ENCODE results near the gene SOX4.

The SOX4 gene

DNA sequence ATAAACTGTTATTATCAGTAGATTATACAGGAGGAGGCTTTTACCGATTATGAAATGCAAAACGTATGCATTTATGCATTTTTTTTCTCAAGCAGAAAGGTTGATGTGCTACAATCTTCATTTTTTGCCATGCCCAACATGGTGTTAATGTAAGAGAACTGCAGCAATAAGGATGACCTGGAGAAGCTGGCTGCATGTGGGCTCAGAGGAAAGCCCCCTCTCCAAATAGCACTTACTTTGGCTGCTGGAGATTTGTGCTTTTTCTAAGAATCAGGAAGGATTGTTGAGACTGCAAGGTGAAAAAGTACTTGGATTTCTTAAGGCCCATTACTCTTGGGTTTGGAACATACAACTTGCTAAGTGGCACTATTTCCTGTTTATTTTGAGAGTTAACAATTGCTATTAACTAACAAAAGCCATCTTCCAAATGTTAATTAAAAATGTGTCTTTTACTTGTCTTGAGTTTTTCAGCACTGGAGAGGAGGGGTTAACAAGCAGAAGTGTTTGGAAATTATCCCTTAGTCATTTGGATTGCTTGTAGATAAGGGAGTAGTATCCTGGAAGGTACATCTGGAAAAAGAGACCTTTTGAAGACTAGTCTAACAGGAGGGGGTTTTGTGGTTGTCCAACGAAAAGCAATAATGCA is 5.6 kb downstream of the SOX4 start:
- peaks cover 32% of the 10 kb centered on the region for H3K4me1 Mint-ChIP-seq
- no peak overlapping the region for H3K4me3 Mint-ChIP-seq
- peaks cover 66% of the 10 kb centered on the region for H3K27me3 Mint-ChIP-seq
- DNase-seq (no peak), ATAC-seq (no peak)
- H3K27ac Mint-ChIP-seq: no peak overlapping the region
- H3K9me3 Mint-ChIP-seq: no peaks in the 10 kb centered on the region

DNA sequence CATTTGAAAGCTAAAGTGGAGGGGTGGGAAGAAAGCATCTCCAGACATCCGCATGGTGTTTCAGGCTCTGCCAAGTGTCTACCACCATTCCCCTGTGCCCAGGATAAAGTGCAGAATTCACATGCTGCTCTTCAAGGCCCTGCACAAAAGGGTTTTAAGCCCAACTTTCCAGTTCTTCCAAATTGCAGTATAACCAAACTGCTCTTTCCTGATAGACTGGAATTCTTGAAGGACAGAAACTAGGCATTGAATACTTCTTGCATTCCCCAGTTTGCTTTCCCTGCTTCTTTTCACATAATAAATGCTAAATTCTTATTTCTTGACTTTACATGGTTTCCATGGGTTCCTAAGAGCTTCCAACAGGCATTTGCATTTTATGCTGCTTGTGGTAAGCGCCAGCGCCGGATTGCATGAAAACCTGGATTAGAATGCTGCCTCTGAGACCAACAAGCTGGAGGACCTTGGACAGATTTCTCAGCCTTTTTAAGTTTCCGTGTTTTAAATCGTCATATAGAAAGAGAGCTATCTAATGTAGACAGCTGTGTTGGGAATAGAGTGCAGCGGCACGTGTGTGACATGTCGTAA is 7.9 kb downstream of the SOX4 start:
- ATAC-seq (no peak), DNase-seq (no peak)
- Mint-ChIP-seq H3K4me1 (peaks cover 15% of the 10 kb centered on the region), H3K9me3 (no peaks in the 10 kb centered on the region), H3K27ac (no peak overlapping the region), H3K27me3 (peaks cover 64% of the 10 kb centered on the region), H3K4me3 (no peak overlapping the region)

DNA sequence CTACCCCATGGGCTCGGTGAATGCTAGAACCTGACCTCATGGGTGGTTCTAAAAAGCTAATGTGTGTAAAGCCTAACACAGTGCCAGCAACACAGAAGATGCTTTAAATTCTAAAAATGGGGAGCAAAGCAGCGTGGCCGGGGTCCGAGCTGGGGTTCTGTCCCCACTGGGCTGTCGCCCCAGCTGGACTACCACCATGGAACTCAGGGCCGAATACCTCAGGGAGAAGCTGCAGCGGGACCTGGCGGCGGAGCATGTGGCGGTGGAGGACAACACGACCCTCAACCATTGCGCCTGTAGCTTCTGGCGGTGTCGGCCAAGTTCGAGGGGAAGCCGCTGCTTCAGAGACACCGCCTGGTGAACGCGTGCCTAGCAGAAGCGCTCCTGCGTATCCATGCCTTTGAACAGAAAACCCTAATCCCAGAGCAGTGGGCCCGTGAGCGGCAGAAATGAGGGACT is 8.4 kb downstream of the SOX4 start:
- Mint-ChIP-seq H3K4me1 (peaks cover 10% of the 10 kb centered on the region), H3K27me3 (peaks cover 58% of the 10 kb centered on the region), H3K9me3 (no peaks in the 10 kb centered on the region), H3K27ac (no peak overlapping the region), H3K4me3 (no peak overlapping the region)
- no peak for DNase-seq
- no peak for ATAC-seq

DNA sequence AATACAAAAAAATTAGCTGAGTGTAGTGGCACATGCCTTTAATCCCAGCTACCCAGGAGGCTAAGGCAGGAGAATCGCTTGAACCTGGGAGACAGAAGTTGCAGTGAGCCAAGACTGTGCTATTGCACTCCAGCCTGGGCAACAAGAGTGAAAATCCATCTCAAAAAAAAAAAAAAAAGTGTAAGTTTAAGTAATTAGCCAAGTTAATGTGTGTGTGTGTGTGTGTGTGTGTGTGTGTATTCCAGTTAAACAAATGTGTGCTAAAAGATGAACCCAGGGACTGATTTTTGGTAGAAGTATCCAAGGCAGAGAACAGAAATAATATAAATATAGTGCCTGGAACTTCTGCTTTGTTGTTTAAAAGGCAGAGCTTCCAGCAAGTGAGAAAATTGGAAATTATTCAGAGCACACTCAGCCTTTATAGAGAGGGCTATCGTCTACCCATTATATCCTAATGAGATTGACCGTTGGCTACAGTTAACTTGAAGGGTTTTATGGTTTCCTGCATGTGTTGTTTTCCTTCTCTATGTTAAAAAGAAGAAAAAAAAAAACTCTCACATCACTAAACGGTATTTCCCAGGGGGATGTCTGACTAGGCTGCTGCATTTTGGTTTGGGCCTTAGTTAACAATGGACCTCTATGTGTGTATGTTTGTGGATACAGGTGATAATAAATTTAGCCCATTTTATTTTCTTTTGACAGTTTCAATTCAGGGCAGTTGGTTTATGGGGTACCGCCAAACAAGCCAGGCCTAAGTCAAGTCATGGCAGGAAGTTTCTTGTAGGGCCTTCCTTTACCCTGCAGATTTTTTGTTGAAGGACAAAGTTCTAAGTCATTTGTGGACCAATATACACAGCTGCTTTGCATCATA is 9.8 kb downstream of the SOX4 start:
- ATAC-seq (no peak), DNase-seq (no peak)
- Mint-ChIP-seq H3K27me3 (peaks cover 49% of the 10 kb centered on the region), H3K4me1 (no peaks in the 10 kb centered on the region), H3K9me3 (no peaks in the 10 kb centered on the region), H3K4me3 (no peak overlapping the region), H3K27ac (no peak overlapping the region)

DNA sequence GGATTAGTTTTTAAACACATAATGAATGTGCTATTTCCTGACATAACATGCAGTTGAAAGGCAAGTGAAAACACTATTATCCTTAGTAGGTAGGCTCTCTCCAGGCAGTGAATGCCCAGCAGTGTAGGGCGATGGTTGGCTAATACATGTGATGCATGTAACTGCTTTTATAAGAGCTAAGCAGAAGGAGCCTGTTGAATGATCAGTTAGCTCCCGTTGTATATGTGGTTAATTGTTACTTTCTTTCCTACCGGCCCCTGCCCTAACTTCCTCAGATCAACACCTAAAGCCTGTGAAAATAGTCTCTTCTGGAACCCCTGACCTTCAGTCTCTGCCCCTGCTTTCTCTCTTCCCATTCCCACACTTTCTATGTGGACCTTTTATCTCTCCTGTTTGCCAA is 10.5 kb downstream of the SOX4 start:
- Mint-ChIP-seq H3K4me1 (no peaks in the 10 kb centered on the region), H3K9me3 (no peaks in the 10 kb centered on the region), H3K4me3 (no peak overlapping the region), H3K27ac (no peak overlapping the region), H3K27me3 (peaks cover 42% of the 10 kb centered on the region)
- ATAC-seq: no peak
- DNase-seq: no peak

DNA sequence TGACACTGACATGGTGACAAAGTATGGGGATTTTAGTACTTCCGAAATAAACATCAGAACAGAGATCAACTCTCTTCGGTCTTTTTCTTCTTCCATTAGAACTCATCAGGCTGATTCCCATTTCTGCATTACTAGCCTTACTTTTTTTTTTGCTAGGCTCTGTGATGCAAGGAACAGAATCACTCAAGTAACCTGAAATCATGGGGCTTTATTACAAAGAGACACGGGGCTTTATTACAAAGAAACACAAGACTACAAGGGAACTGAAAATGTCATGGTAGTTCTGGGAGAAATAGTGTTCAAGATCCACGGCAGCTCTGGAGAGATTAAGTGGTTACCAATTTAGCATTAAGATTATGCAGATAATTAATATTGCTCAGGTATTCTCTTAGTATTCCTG is 11.6 kb downstream of the SOX4 start:
- no peaks in the 10 kb centered on the region for H3K4me1 Mint-ChIP-seq
- H3K27ac Mint-ChIP-seq: no peak overlapping the region
- no peak overlapping the region for H3K4me3 Mint-ChIP-seq
- peaks cover 32% of the 10 kb centered on the region for H3K27me3 Mint-ChIP-seq
- DNase-seq (no peak), ATAC-seq (no peak)
- no peaks in the 10 kb centered on the region for H3K9me3 Mint-ChIP-seq

DNA sequence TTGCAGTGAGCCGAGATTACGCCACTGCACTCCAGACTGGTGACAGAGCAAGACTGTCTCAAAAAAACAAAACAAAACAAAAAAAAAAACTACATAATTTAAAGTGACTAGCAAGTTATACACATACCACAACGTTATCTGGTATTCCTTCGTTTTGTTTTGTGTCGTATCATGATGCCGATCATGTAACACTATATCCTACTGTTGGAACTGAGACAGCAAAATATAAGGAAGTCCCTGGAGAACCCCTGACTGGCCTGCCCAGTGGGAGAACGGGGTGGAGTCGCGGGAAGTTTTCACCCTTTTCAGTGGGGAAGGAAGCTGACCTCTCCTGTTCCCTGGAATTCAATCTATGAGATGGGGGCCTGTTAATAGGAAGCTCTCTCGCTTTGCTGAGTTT is 15.1 kb downstream of the SOX4 start:
- DNase-seq (no peak), ATAC-seq (no peak)
- Mint-ChIP-seq H3K27me3 (peaks cover 12% of the 10 kb centered on the region), H3K4me3 (no peak overlapping the region), H3K27ac (no peak overlapping the region), H3K4me1 (no peaks in the 10 kb centered on the region), H3K9me3 (no peaks in the 10 kb centered on the region)

DNA sequence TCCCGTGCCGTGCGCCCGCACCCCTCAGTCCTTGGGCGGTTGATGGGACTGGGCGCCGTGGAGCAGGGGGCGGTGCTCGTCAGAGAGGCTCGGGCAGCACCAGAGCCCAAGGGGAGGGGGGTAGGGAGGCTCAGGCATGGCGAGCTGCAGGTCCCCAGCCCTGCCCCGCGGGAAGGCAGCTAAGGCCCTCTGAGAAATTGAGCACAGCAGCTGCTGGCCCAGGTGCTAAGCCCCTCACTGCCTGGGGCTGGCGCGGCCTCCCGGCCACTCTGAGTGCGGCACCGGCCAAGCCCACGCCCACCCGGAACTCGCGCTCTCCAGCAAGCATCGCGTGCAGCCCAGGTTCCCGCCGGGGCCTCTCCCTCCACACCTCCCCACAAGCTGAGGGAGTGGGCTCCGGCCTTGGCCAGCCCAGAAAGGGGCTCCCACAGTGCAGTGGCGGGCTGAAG is 16.4 kb downstream of the SOX4 start:
- H3K9me3 Mint-ChIP-seq: no peaks in the 10 kb centered on the region
- peak; percentile 40 for ATAC-seq
- no peak overlapping the region for H3K4me3 Mint-ChIP-seq
- H3K4me1 Mint-ChIP-seq: no peaks in the 10 kb centered on the region
- H3K27ac Mint-ChIP-seq: no peak overlapping the region
- no peak for DNase-seq
- H3K27me3 Mint-ChIP-seq: peaks cover 6% of the 10 kb centered on the region

DNA sequence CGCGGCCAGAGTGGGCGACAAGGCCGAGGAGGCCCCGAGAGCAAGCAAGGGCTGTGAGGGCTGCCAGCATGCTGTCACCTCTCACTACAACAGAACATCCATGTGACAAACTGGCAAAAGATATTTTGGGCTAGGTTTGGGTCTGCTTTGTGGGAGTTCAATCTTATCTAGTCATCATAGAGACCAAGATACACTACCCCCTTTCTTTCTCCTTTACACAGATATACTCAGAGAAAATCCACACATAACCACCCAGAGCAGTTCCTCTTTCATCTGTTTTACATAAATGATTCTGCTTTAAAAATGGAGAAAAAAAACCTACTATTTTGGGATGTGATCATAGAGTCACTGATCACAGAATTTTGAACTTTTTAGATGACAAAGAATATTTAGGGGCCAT is 16.8 kb downstream of the SOX4 start:
- Mint-ChIP-seq H3K27me3 (peaks cover 8% of the 10 kb centered on the region), H3K9me3 (no peaks in the 10 kb centered on the region), H3K27ac (no peak overlapping the region), H3K4me1 (no peaks in the 10 kb centered on the region), H3K4me3 (no peak overlapping the region)
- ATAC-seq: no peak
- DNase-seq: no peak

DNA sequence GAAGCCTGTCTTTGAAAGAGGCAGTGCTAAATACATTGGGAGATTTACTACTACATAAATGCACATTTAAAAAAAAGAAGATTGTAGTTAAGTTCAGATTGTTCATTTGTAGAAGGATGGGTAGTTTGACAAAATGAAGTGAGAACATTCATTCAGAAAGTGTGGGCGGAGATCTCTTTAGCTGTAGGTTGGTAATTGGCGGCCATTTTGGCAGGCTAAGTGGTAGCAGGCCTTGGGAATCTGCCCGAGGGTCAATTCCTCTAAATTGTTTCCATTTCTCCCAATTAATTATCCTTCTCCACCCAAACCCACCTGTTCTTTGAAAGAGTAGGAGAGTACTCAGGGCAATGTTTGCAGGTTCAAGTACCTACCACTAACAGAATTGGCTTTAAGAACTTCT is 17.9 kb downstream of the SOX4 start:
- no peaks in the 10 kb centered on the region for H3K9me3 Mint-ChIP-seq
- DNase-seq (no peak), ATAC-seq (no peak)
- no peaks in the 10 kb centered on the region for H3K4me1 Mint-ChIP-seq
- no peak overlapping the region for H3K27ac Mint-ChIP-seq
- no peak overlapping the region for H3K4me3 Mint-ChIP-seq
- H3K27me3 Mint-ChIP-seq: peaks cover 18% of the 10 kb centered on the region

DNA sequence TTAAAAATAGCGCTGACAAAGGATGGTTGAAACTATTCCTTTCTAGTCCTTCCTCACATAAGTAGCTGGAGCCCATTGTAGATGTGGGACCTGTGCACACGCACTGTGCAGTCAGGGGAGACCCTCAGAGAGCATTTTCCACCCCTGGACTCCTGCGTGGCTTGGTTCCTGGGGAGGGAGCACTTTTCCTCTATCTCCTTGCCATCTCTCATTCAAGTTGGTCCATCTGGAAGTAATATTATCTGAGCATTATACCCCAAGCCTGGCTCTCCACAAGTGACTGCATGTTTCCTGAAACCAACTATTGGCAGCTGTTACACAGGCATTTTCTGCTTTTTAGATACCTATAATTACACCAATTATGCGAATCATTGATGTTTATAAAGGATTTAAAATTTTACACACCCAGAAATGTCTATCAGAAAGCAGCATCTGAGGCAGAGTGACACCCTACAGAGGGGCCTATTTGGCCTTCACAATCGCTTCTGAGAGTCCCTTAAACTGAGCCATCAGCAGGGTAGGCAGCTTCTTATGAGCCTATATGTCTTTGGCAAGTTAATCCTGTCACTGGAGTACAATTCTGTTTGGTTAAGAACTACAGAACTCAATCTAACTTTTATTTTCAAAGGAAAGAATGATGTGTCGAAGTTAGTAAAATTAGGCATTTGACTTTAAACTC is 18.7 kb downstream of the SOX4 start:
- Mint-ChIP-seq H3K9me3 (no peaks in the 10 kb centered on the region), H3K4me1 (no peaks in the 10 kb centered on the region)
- no peak for DNase-seq

DNA sequence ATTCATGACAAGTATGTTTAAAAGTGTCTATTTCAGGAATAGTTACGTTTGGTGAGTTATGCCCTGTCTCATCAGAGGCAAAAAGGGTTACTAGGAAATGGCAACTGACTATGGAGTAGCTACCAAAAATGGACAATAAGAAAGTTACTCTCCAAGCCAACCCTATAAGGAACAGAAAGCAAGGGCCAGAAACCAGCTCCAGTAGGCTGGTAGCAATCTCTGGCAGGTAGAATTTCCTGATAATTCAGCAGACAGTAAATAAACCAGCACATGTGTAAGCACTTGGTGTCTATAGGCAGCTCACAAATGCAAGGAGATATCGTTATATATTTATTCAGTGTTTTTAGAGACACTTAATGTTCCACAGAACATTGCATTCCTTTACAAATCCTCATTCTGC is 20.3 kb downstream of the SOX4 start:
- DNase-seq (no peak), ATAC-seq (no peak)
- Mint-ChIP-seq H3K27ac (no peak overlapping the region), H3K4me1 (no peaks in the 10 kb centered on the region), H3K9me3 (no peaks in the 10 kb centered on the region), H3K27me3 (peaks cover 18% of the 10 kb centered on the region), H3K4me3 (no peak overlapping the region)

More for the DNA sequence above, 18.7 kb downstream of the SOX4 start:
- peaks cover 18% of the 10 kb centered on the region for H3K27me3 Mint-ChIP-seq
- no peak overlapping the region for H3K4me3 Mint-ChIP-seq
- no peak overlapping the region for H3K27ac Mint-ChIP-seq
- ATAC-seq: no peak

DNA sequence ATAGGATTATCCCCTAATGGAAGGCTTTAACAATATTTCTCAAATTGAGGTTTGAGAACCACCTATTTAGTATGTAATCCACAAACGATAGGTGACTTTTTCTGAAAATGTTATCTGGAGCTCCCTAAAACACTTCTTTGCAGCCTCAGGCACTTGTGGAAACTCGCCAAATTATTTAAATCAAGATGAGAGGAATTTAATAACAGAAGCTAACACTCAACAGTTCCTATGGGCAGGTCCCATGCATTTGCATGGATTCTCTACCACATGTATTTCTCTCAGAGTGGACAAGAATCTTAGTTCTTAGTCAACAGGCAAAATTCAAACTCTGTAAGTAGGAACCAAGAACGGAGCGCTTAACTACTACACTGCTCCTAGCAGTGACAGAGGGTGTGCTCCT is 20.7 kb downstream of the SOX4 start:
- no peak for DNase-seq
- no peaks in the 10 kb centered on the region for H3K9me3 Mint-ChIP-seq
- H3K27ac Mint-ChIP-seq: no peak overlapping the region
- H3K27me3 Mint-ChIP-seq: peaks cover 18% of the 10 kb centered on the region
- no peak overlapping the region for H3K4me3 Mint-ChIP-seq
- H3K4me1 Mint-ChIP-seq: no peaks in the 10 kb centered on the region
- no peak for ATAC-seq

DNA sequence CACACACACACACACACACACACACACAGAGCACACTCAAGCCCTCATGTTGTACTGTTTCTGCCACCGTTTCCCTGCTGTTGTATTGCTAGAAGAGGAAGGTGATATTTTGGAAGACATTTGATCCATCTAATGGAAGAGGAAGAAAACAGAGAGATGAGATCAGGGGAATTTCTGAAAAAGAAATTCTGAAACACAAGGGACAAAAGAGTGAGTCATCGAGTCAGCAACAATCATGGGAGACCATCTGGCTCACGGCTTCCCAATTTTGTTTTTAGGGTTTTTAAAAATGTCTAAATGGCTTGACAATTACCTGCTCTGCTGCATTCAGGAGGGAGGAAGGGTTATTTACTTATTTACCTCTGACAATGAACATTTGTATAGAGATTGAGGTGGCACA is 22.0 kb downstream of the SOX4 start:
- DNase-seq (no peak), ATAC-seq (no peak)
- no peaks in the 10 kb centered on the region for H3K9me3 Mint-ChIP-seq
- peaks cover 18% of the 10 kb centered on the region for H3K27me3 Mint-ChIP-seq
- no peaks in the 10 kb centered on the region for H3K4me1 Mint-ChIP-seq
- no peak overlapping the region for H3K4me3 Mint-ChIP-seq
- H3K27ac Mint-ChIP-seq: peak overlapping the region in 1 of 2 donors; percentile 23

DNA sequence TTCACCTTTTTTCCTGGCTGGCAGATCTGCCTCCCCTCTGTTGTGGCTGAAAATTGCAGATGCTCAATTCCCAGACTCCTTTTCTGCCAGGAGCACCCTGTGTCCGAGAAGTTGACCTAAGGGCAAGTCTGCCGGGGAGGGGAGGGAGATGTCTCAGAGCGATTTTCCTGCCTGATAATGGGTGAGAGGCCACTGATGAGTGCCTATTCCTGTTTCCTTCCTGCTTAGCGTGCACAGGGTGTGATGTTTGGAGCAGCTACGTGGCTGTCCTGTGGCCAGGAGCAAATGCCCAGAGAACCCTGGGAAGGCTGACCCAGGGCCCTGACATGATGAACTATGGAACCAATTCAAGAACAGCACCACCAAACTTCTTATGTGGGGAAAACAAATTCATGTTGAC is 22.5 kb downstream of the SOX4 start:
- no peak overlapping the region for H3K27ac Mint-ChIP-seq
- no peaks in the 10 kb centered on the region for H3K4me1 Mint-ChIP-seq
- peaks cover 18% of the 10 kb centered on the region for H3K27me3 Mint-ChIP-seq
- H3K4me3 Mint-ChIP-seq: no peak overlapping the region
- no peak for ATAC-seq
- H3K9me3 Mint-ChIP-seq: no peaks in the 10 kb centered on the region
- no peak for DNase-seq

DNA sequence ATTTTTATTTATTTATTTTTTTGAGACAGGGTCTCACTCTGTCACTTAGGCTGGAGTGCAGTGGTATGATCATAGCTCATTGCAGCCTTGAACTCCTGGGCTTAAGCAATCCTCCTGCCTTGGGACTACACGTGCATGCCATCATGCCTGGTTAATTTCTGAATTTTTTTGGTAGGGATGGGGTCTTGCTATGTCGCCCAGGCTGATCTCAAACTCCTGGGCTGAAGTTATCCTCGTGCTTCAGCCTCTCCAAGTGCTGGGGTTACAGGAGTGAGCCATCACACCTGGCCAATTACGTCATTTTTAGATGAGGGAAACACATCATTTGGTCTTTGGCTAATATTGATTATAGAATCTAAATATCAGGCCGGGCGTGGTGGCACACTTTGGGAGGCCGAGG is 32.1 kb downstream of the SOX4 start:
- no peaks in the 10 kb centered on the region for H3K27me3 Mint-ChIP-seq
- no peaks in the 10 kb centered on the region for H3K4me1 Mint-ChIP-seq
- no peak for ATAC-seq
- no peak overlapping the region for H3K27ac Mint-ChIP-seq
- no peak for DNase-seq
- no peak overlapping the region for H3K4me3 Mint-ChIP-seq
- no peaks in the 10 kb centered on the region for H3K9me3 Mint-ChIP-seq

All from stimulated activated naive CD8-positive, alpha-beta T cell treated with anti-CD3 and anti-CD28 coated beads, Interleukin-15, amount 100 ng/mL, for 72 hours (primary cell).